ENCODE measurements around the gene TTC9B.

Gene TTC9B

DNA sequence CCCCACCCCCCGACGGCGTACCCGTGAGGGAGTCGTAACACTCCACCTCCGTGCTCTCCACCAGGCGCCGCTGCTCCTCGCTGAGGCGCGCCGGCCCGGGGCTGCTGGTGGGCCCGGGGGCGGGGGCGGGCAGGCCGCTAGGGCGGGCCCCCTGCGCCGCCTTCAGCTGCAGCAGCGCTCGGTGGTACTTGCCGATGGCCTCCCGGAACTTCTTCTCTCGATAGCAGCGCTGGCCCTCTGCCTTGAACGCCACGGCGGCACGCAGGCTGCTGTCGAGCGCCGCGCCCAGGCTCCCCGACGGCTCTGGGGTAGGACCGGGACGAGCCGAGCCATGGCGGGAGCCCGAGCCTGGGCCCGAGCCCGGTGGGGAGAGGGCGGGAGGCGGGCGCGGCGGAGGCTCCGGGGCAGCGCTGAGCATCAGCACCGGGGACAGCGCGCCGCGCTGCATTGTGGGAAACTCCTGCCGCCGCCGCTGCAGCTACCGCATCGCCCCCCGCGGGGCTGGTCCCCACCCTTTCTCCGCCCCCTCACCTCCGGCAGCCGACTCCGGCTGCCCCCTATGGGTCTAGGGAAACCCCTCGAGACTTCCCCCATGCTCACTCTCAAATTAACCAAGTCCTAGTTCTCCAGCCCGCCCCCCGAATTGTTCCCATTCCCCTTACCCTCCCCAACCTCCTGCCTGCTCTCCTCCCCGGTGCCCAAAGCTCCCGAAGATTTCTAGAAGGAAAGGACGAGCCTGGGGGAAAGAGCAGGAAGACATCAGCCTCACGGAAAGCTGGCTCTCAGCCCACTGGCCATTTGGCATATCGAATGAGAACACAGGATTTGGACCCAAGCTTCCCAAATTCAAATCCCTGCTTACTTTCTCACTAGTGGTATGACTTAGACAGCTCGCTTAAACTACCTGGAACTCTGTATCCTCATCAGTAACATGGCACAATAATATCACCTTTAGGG, at the start of gene TTC9B:
Gene TTC9B (minus strand): TSS at position 451 of the 957 bp plus-strand sequence. CDS start 3 bp downstream, at position 448.
- no peak within 1 kb of the TSS for H3K4me3 ChIP-seq (ENCODE audit: low read length)
- no peak for DNase-seq (ENCODE audit: low read depth)
- TF ChIP-seq, protein P1, sequence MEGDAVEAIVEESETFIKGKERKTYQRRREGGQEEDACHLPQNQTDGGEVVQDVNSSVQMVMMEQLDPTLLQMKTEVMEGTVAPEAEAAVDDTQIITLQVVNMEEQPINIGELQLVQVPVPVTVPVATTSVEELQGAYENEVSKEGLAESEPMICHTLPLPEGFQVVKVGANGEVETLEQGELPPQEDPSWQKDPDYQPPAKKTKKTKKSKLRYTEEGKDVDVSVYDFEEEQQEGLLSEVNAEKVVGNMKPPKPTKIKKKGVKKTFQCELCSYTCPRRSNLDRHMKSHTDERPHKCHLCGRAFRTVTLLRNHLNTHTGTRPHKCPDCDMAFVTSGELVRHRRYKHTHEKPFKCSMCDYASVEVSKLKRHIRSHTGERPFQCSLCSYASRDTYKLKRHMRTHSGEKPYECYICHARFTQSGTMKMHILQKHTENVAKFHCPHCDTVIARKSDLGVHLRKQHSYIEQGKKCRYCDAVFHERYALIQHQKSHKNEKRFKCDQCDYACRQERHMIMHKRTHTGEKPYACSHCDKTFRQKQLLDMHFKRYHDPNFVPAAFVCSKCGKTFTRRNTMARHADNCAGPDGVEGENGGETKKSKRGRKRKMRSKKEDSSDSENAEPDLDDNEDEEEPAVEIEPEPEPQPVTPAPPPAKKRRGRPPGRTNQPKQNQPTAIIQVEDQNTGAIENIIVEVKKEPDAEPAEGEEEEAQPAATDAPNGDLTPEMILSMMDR (conservative IDR thresholded peaks at IDR 0.05; ENCODE audit: low read length): no peak

DNA sequence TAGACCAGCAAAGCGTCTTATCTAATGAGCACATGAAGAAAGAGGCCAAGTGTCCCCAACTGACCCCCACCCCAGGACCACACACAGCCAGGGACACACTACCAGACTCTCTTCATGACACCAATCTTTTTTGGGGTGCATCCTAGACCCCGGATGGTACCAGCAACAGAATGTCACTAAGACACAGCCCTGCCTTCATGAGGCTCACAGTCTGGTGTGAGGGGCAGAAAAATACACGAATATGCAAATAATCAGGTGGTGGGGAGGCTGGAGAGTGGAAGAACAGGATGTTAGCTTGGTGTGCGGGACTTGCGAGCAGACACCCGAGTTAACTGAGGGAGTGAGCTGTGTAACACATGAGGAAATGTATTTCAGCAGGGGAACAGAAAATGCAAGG, 49.4 kb upstream of the TTC9B start:
- H3K4me3 ChIP-seq (ENCODE audit: low read length): no peak overlapping the region
- TF ChIP-seq, protein P1 (conservative IDR thresholded peaks at IDR 0.05; ENCODE audit: low read length): no peak
- no peak for DNase-seq (ENCODE audit: low read depth)

DNA sequence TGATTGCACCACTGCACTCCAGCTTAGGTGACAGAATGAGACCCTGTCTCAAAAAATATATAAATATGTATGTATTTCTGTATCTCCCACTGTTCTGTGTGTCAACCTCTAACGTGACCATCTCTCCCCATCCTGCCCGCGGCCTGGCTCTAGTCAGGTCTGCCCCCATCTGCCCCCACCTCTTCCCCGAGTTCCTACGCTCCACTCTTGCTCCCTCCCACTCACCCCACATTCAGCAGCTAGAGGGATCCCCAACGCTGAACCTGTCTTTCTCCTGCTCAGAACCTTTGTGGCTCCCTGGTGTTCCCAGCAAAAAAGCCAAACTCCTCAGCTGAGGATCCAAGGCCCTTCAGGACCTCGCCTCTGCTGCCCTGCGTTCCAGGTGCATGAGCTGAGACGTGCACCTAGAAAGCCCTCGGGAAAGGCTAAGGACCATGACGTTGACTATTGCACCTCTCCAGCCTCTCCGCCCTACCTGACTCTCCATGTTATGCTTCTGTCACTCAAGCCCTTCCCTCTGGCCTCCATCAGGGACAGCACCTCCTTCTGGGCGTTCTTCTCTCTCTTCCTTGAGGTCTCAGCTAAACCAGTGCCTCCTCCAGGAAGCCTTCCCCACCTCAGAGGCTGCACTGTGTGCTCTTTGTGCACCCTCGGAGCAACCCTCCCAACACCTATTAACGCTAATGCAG, 48.9 kb upstream of the TTC9B start:
- TF ChIP-seq, protein P1 (conservative IDR thresholded peaks at IDR 0.05; ENCODE audit: low read length): no peak
- no peak overlapping the region for H3K4me3 ChIP-seq (ENCODE audit: low read length)
- no peak for DNase-seq (ENCODE audit: low read depth)

DNA sequence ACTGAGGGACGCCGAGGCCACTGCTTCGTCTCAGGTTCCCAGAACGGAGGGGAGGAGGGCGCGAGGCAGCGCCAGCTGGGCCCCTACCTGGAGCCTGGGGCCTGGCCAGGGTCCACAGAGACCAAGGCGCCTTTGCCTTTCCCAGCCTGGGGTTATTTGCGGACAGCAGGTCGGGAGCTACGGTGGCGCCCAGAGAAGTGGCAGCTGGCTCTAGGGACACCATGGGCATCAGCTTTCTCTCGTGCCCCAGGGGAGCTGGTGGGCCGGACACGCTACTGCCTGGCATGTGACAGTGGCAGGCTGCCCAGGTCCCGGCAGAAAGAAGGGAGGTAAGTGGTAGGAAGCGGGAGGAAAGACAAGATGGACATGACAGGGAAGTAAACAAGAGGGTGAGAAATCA, 47.9 kb upstream of the TTC9B start:
- no peak overlapping the region for H3K4me3 ChIP-seq (ENCODE audit: low read length)
- DNase-seq (ENCODE audit: low read depth): no peak
- TF ChIP-seq, protein P1 (conservative IDR thresholded peaks at IDR 0.05; ENCODE audit: low read length): no peak

DNA sequence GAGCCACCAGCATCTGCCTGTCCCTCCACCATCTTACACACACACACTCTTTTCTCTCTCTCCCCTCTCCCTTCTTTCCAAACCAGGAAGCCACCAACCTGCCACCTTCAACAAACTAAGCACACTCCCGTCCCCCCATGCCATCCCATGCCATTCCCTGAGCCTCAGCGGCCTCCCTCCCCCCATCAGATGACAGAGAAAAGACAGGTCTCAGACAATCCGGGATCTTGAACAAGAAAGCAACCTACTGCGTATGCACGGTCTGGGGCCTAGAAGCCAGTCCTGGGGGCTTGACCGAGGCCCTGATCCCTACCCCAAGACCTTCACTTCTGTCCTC, 47.5 kb upstream of the TTC9B start:
- no peak overlapping the region for H3K4me3 ChIP-seq (ENCODE audit: low read length)
- no peak for DNase-seq (ENCODE audit: low read depth)
- TF ChIP-seq, protein P1 (conservative IDR thresholded peaks at IDR 0.05; ENCODE audit: low read length): no peak

DNA sequence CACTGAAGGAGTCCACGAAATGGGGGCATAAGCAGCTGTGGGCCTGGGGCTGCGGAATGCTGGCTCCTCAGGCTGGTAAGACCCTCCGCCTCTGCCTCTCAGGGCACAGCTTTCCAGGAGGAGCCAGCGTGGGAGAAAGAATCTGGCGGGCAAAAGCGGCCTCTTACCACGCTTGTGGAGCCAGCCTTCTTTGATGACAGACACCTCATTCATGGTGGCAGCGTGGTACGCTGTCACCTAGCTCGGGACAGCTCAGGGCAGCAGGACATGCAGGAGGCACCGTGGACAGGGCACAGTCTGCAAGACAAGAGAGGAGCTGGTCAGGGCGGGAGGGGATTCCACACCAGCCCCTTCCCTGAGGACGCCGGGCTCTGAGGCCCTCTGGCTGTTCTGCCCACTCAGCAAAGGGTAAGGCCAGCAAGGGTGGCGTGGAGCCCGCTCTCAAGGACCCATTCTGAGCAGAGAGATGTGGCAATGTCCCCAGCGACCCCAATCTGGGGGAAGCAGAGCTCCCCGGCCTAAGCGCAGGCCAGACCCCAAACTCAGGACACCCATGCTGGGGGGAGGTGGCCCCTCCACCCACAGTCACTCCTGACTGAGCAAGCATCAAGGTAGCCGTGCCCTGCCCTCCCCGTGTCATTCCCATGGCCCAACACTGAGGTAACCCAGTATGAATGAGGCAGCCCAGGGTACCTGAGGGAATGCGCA, 47.0 kb upstream of the TTC9B start:
- TF ChIP-seq, protein P1 (conservative IDR thresholded peaks at IDR 0.05; ENCODE audit: low read length): no peak
- no peak for DNase-seq (ENCODE audit: low read depth)
- no peak overlapping the region for H3K4me3 ChIP-seq (ENCODE audit: low read length)

All from AG10803 (cell line).